ENCODE measurements around the gene VBP1. TPM values are rescaled to one million over a fixed set of nuclear protein-coding genes. Genes with fewer than 3 reads are reported as not detected.

Gene VBP1
- total and polyA plus RNA-seq, 2 of the 8 experiments (the other 6 are each of a cell fraction or from before 2014, with no cell fraction given): 21.6 to 56.0 TPM

- TF ChIP-seq SRF (IDR thresholded peaks at IDR 0.05; ENCODE audit: low read depth, low read length): no peak
- no peak for TF ChIP-seq TBP (IDR thresholded peaks at IDR 0.05; ENCODE audit: low read depth, low read length)
- no peak for TF ChIP-seq ATF2 (IDR thresholded peaks at IDR 0.05; ENCODE audit: low read length)
- POLR2A ChIA-PET (ENCODE audit: partially characterized antibody): no interaction called here
- H3K9me3 ChIP-seq (ENCODE audit: insufficient read depth in 2 of 2, low read depth in 1 of 2, low read length in 1 of 2): no peaks in the 10 kb centered on the region
Measured at GRCh38 chrX:155279873-155280272, 63.6 kb downstream of the VBP1 start.

More at GRCh38 chrX:155279873-155280272, 63.6 kb downstream of the VBP1 start:
- H2BK120ac ChIP-seq (replicated peaks; ENCODE audit: low read depth, low read length): no peak overlapping the region
- no peaks in the 10 kb centered on the region for H4K20me1 ChIP-seq (replicated peaks in 1 of 2; ENCODE audit: control insufficient read depth in 1 of 2, insufficient read depth in 2 of 2, low read length in 2 of 2)
- no peak overlapping the region for H2AK5ac ChIP-seq (ENCODE audit: low read depth, low read length)
- no peaks in the 10 kb centered on the region for H3K79me2 ChIP-seq (ENCODE audit: control insufficient read depth in 1 of 2, insufficient read depth in 2 of 2, low read length in 2 of 2)
- no peak overlapping the region for H2BK20ac ChIP-seq (ENCODE audit: low read length)
- no peak overlapping the region for H3K23ac ChIP-seq (ENCODE audit: insufficient read length)
- no peaks in the 10 kb centered on the region for H3K36me3 ChIP-seq (ENCODE audit: control insufficient read depth in 2 of 4, insufficient read depth in 4 of 4, low read length in 3 of 4)
- H3K23me2 ChIP-seq (ENCODE audit: low read depth, low read length): no peaks in the 10 kb centered on the region
- no peak overlapping the region for H2BK5ac ChIP-seq (ENCODE audit: low read depth, low read length)
- no peaks in the 10 kb centered on the region for H3K79me1 ChIP-seq (ENCODE audit: low read depth, low read length)
- H3K4me2 ChIP-seq (ENCODE audit: insufficient read depth in 1 of 2, low read depth in 2 of 2, low read length in 2 of 2): no peak overlapping the region
- no peak overlapping the region for H3K14ac ChIP-seq (ENCODE audit: insufficient read length)
- 83% methylated on average over 1 of the region's 1 CpG; no CpG with 5 or more reads in 1 of the 2 experiments for WGBS, 2 experiments (ENCODE audit: extremely low coverage in 1 of 2, insufficient coverage in 1 of 2, insufficient read length in 1 of 2, insufficient replicate concordance in 2 of 2, low coverage in 1 of 2, low lambda C conversion rate in 2 of 2, missing lambda C conversion rate in 1 of 2)
- H3K27me3 ChIP-seq (replicated peaks in 1 of 4; ENCODE audit: control insufficient read depth in 3 of 4, extremely low read depth in 1 of 4, insufficient read depth in 3 of 4, low read length in 3 of 4): no peaks in the 10 kb centered on the region
- no peak overlapping the region for H3K18ac ChIP-seq (ENCODE audit: extremely low read depth, low read length)
- no peak overlapping the region for H2BK15ac ChIP-seq (ENCODE audit: low read length)
- CTCF ChIA-PET (ENCODE audit: partially characterized antibody): no interaction called here
- no peak overlapping the region for H3K4me3 ChIP-seq (ENCODE audit: extremely low read depth in 1 of 4, insufficient read depth in 2 of 4, low read depth in 3 of 4, low read length in 4 of 4)
- no peak overlapping the region for H4K91ac ChIP-seq (replicated peaks; ENCODE audit: insufficient read length, low read length)
- DNase-seq (ENCODE audit: low read depth in 1 of 2, low spot score in 2 of 2) (no peak), FAIRE-seq (no peak)
- H4K8ac ChIP-seq (ENCODE audit: extremely low read depth, insufficient read depth, low read length): no peak overlapping the region
- H3K9ac ChIP-seq (replicated peaks in 1 of 4; ENCODE audit: extremely low read depth in 1 of 4, low read depth in 3 of 4, low read length in 3 of 4): no peak overlapping the region
- no peaks in the 10 kb centered on the region for H3K4me1 ChIP-seq (replicated peaks in 1 of 4; ENCODE audit: control insufficient read depth in 3 of 4, insufficient read depth in 4 of 4, low read length in 3 of 4)
- H3K27ac ChIP-seq (ENCODE audit: low read depth, low read length): no peak overlapping the region
- no peak overlapping the region for H2AFZ ChIP-seq (ENCODE audit: low read length)
- H4K5ac ChIP-seq (ENCODE audit: insufficient read length, low read depth, low read length): no peak overlapping the region
- H3K56ac ChIP-seq (replicated peaks; ENCODE audit: insufficient read length, low read depth, low read length): no peak overlapping the region
- no peak overlapping the region for H2BK12ac ChIP-seq (ENCODE audit: low read depth, low read length)
- no peak overlapping the region for H3K4ac ChIP-seq (replicated peaks; ENCODE audit: insufficient read length, low read depth, low read length)

Data from H1 (cell line).